H1 (cell line): ENCODE measurements around the gene FAM81B. TPM values are rescaled to one million over a fixed set of nuclear protein-coding genes. Genes with fewer than 3 reads are reported as not detected.

ENCODE experiments used
- CTCF ChIA-PET: fragments of 300-600 bp; sonication (Branson Sonifier 250); formaldehyde crosslinking; loops from one replicate; lab custom pipeline; 2021; ENCODE audit not compliant: partially characterized antibody; lab: Charles Lee
- POLR2A ChIA-PET: fragments of 300-600 bp; sonication (Branson Sonifier 250); formaldehyde crosslinking; loops from one replicate; lab custom pipeline; 2021; ENCODE audit warnings: inconsistent platforms; ENCODE audit not compliant: partially characterized antibody; lab: Charles Lee
- DNase-seq, 2 experiments: peaks; one replicate each; pipeline versions ENCODE4 v3.0.0 to v3.0.0-alpha.2; 2010 to 2022; ENCODE audit warnings: low spot score in 2 of 2, low read depth in 1 of 2, mixed read lengths in 1 of 2
- FAIRE-seq: peaks from 2 replicates; lab custom pipeline; 2011; peaks lifted over from hg19 to GRCh38; lab: Jason Lieb, UNC
- H2AFZ ChIP-seq: 2 replicates; pipeline ENCODE4 v1.8.1; 2012; ENCODE audit warnings: low read length, inconsistent platforms
- H2AK5ac ChIP-seq: 2 replicates; pipeline ENCODE4 v1.6.1; 2013; ENCODE audit warnings: low read depth, low read length
- H2BK120ac ChIP-seq: replicated peaks from 2 replicates; pipeline ENCODE3; 2013; ENCODE audit warnings: low read depth, low read length, inconsistent platforms
- H2BK12ac ChIP-seq: 2 replicates; pipeline ENCODE4 v1.6.1; 2013; ENCODE audit warnings: low read depth, low read length
- H2BK15ac ChIP-seq: 2 replicates; pipeline ENCODE4 v1.6.1; 2013; ENCODE audit warnings: low read length
- H2BK20ac ChIP-seq: 2 replicates; pipeline ENCODE4 v1.6.1; 2013; ENCODE audit warnings: low read length
- H2BK5ac ChIP-seq: 2 replicates; pipeline ENCODE4 v1.6.1; 2013; ENCODE audit warnings: low read depth, low read length
- H3K14ac ChIP-seq: 2 replicates; pipeline ENCODE4 v1.6.1; 2013; ENCODE audit warnings: inconsistent platforms; ENCODE audit not compliant: insufficient read length
- H3K18ac ChIP-seq: 2 replicates; pipeline ENCODE4 v1.6.1; 2013; ENCODE audit warnings: low read length; ENCODE audit errors: extremely low read depth
- H3K23ac ChIP-seq: 2 replicates; pipeline ENCODE4 v1.6.1; 2013; ENCODE audit warnings: inconsistent platforms; ENCODE audit not compliant: insufficient read length
- H3K23me2 ChIP-seq: 2 replicates; pipeline ENCODE4 v1.6.1; 2013; ENCODE audit warnings: low read depth, low read length
- H3K27ac ChIP-seq: 2 replicates; pipeline ENCODE4 v1.6.1; 2011; ENCODE audit warnings: low read depth, low read length, inconsistent platforms
- H3K27me3 ChIP-seq, 4 experiments: replicated peaks in 1 of 4; 1 replicate in 1 of 4; 2 replicates in 3 of 4; pipeline versions ENCODE4 v1.6.1 to v1.8.1; 2011 to 2013; ENCODE audit warnings: low read length in 3 of 4, mild to moderate bottlenecking in 3 of 4, inconsistent platforms in 2 of 4, mixed read lengths in 2 of 4, moderate library complexity in 1 of 4; ENCODE audit not compliant: control insufficient read depth in 3 of 4, insufficient read depth in 3 of 4; ENCODE audit errors: extremely low read depth in 1 of 4
- H3K36me3 ChIP-seq, 4 experiments: 2 replicates each; pipeline versions ENCODE4 v1.6.1 to v1.8.1; 2011 to 2013; ENCODE audit warnings: mild to moderate bottlenecking in 4 of 4, low read length in 3 of 4, moderate library complexity in 2 of 4, control low read depth in 1 of 4, inconsistent platforms in 1 of 4; ENCODE audit not compliant: insufficient read depth in 4 of 4, control insufficient read depth in 2 of 4
- H3K4ac ChIP-seq: replicated peaks from 2 replicates; pipeline ENCODE3; 2013; ENCODE audit warnings: low read length, low read depth, mixed read lengths, inconsistent platforms; ENCODE audit not compliant: insufficient read length
- H3K4me1 ChIP-seq, 4 experiments: replicated peaks in 1 of 4; 1 replicate in 1 of 4; 2 replicates in 3 of 4; pipeline versions ENCODE4 v1.6.1 to v1.8.1; 2011 to 2013; ENCODE audit warnings: low read length in 3 of 4, inconsistent platforms in 2 of 4, mixed read lengths in 1 of 4; ENCODE audit not compliant: insufficient read depth in 4 of 4, control insufficient read depth in 3 of 4
- H3K4me2 ChIP-seq, 2 experiments: 2 replicates each; pipeline versions ENCODE4 v1.6.1 to v1.8.1; 2011 to 2013; ENCODE audit warnings: low read depth in 2 of 2, low read length in 2 of 2, control low read depth in 1 of 2, inconsistent platforms in 1 of 2, mild to moderate bottlenecking in 1 of 2; ENCODE audit not compliant: insufficient read depth in 1 of 2
- H3K4me3 ChIP-seq, 4 experiments: fragments of 200-600, 300-600 bp in 1 of 4; sonication (generic), shearing (Covaris generic), sonication (Bioruptor Twin) in 1 of 4; 2 replicates each; pipeline versions ENCODE4 v1.5.1 to v1.8.1; 2011 to 2016; ENCODE audit warnings: low read length in 4 of 4, low read depth in 3 of 4, control low read depth in 2 of 4, inconsistent platforms in 2 of 4, mild to moderate bottlenecking in 2 of 4, mixed read lengths in 1 of 4, moderate library complexity in 1 of 4; ENCODE audit not compliant: insufficient read depth in 2 of 4; ENCODE audit errors: extremely low read depth in 1 of 4
- H3K56ac ChIP-seq: replicated peaks from 2 replicates; pipeline ENCODE3; 2013; ENCODE audit warnings: low read depth, mild to moderate bottlenecking, mixed read lengths, low read length, inconsistent platforms; ENCODE audit not compliant: insufficient read length
- H3K79me1 ChIP-seq: 2 replicates; pipeline ENCODE4 v1.6.1; 2013; ENCODE audit warnings: low read depth, low read length, control low read depth
- H3K79me2 ChIP-seq, 2 experiments: 2 replicates each; pipeline versions ENCODE4 v1.6.1 to v1.8.1; 2012 to 2013; ENCODE audit warnings: low read length in 2 of 2, mild to moderate bottlenecking in 2 of 2, inconsistent platforms in 1 of 2; ENCODE audit not compliant: insufficient read depth in 2 of 2, control insufficient read depth in 1 of 2
- H3K9ac ChIP-seq, 4 experiments: replicated peaks in 1 of 4; 1 replicate in 1 of 4; 2 replicates in 3 of 4; pipeline versions ENCODE4 v1.6.1 to v1.8.1; 2011 to 2013; ENCODE audit warnings: low read depth in 3 of 4, low read length in 3 of 4, control low read depth in 2 of 4, mild to moderate bottlenecking in 2 of 4, moderate library complexity in 2 of 4, inconsistent platforms in 1 of 4; ENCODE audit errors: extremely low read depth in 1 of 4
- H3K9me3 ChIP-seq, 2 experiments: 2 replicates each; pipeline versions ENCODE4 v1.6.1 to v1.8.1; 2012 to 2013; ENCODE audit warnings: mild to moderate bottlenecking in 2 of 2, moderate library complexity in 2 of 2, control low read depth in 1 of 2, inconsistent platforms in 1 of 2, low read depth in 1 of 2, low read length in 1 of 2, mixed read lengths in 1 of 2; ENCODE audit not compliant: insufficient read depth in 2 of 2
- H4K20me1 ChIP-seq, 2 experiments: replicated peaks in 1 of 2; 2 replicates each; pipeline versions ENCODE3 to v1.8.1; 2011 to 2013; ENCODE audit warnings: inconsistent platforms in 2 of 2, low read length in 2 of 2, mild to moderate bottlenecking in 1 of 2; ENCODE audit not compliant: insufficient read depth in 2 of 2, control insufficient read depth in 1 of 2
- H4K5ac ChIP-seq: 2 replicates; pipeline ENCODE4 v1.6.1; 2013; ENCODE audit warnings: low read length, low read depth, mixed read lengths, inconsistent platforms; ENCODE audit not compliant: insufficient read length
- H4K8ac ChIP-seq: 2 replicates; pipeline ENCODE4 v1.8.0; 2013; ENCODE audit warnings: mild to moderate bottlenecking, moderate library complexity, low read length, inconsistent platforms; ENCODE audit not compliant: insufficient read depth; ENCODE audit errors: extremely low read depth
- H4K91ac ChIP-seq: replicated peaks from 2 replicates; pipeline ENCODE3; 2013; ENCODE audit warnings: low read length, mixed read lengths, inconsistent platforms; ENCODE audit not compliant: insufficient read length
- BCL11A ChIP-seq, 2 experiments: IDR thresholded peaks; one replicate each; pipeline ENCODE4 v1.6.1; 2011; ENCODE audit warnings: low read depth in 2 of 2, low read length in 2 of 2, mild to moderate bottlenecking in 2 of 2
- BRCA1 ChIP-seq: IDR thresholded peaks from 2 replicates; pipeline ENCODE4 v1.6.1; 2012; ENCODE audit warnings: low read depth, low read length, improper control_type of control experiment
- CBX5 ChIP-seq: fragments of 300-800, 300-1000 bp; sonication (generic); IDR thresholded peaks from 2 replicates; pipeline ENCODE4 v1.7.1; 2016; ENCODE audit warnings: antibody characterized with exemption, low read length, low read depth
- CHD1 ChIP-seq: IDR thresholded peaks from 2 replicates; pipeline ENCODE4 v1.6.1; 2012; ENCODE audit warnings: low read depth, low read length, improper control_type of control experiment
- CHD2 ChIP-seq: IDR thresholded peaks from 2 replicates; pipeline ENCODE4 v1.6.1; 2012; ENCODE audit warnings: low read length, improper control_type of control experiment
- CTBP2 ChIP-seq: IDR thresholded peaks from 2 replicates; pipeline ENCODE4 v1.7.0; 2011; ENCODE audit warnings: borderline replicate concordance, mild to moderate bottlenecking, moderate library complexity, mixed read lengths, low read length; ENCODE audit not compliant: insufficient read depth, insufficient read length
- FOSL1 ChIP-seq: IDR thresholded peaks from 2 replicates; pipeline ENCODE4 v1.6.1; 2011; ENCODE audit warnings: mild to moderate bottlenecking, low read depth, low read length, moderate library complexity; ENCODE audit not compliant: insufficient read depth
- JUN ChIP-seq: IDR thresholded peaks from 2 replicates; pipeline ENCODE4 v1.6.1; 2011; ENCODE audit warnings: low read depth, mild to moderate bottlenecking, improper control_type of control experiment, low read length
- KDM4A ChIP-seq: IDR thresholded peaks from one replicate; pipeline ENCODE4 v1.7.1; 2012; ENCODE audit warnings: low read depth, mild to moderate bottlenecking, moderate library complexity, low read length, inconsistent platforms; ENCODE audit not compliant: severe bottlenecking
- KDM5A ChIP-seq: fragments of 200-600 bp; IDR thresholded peaks from 2 replicates; pipeline ENCODE4 v1.7.1; 2012; ENCODE audit warnings: mild to moderate bottlenecking, low read length, inconsistent platforms, mixed read lengths
- POLR2AphosphoS5 ChIP-seq: IDR thresholded peaks from 2 replicates; pipeline ENCODE4 v1.6.1; 2011; ENCODE audit warnings: low read depth, low read length
- POU5F1 ChIP-seq: IDR thresholded peaks from 2 replicates; pipeline ENCODE4 v1.6.1; 2011; ENCODE audit warnings: low read depth, mild to moderate bottlenecking, low read length, moderate library complexity
- RBBP5 ChIP-seq: IDR thresholded peaks from 2 replicates; pipeline ENCODE4 v1.7.1; 2012; ENCODE audit warnings: low read depth, mild to moderate bottlenecking, inconsistent platforms, low read length, moderate library complexity, borderline replicate concordance
- SAP30 ChIP-seq: fragments of 300-600 bp; sonication (generic); IDR thresholded peaks from 2 replicates; pipeline ENCODE4 v1.7.1; 2012; ENCODE audit warnings: low read length, moderate library complexity, mild to moderate bottlenecking, inconsistent platforms; ENCODE audit not compliant: insufficient read depth, insufficient replicate concordance
- SP2 ChIP-seq: IDR thresholded peaks from 2 replicates; pipeline ENCODE4 v1.6.1; 2012; ENCODE audit warnings: mild to moderate bottlenecking, low read length, inconsistent platforms
- SRF ChIP-seq: IDR thresholded peaks from 2 replicates; pipeline ENCODE4 v1.6.1; 2011; ENCODE audit warnings: mild to moderate bottlenecking, low read depth, low read length, moderate library complexity
- WGBS, 2 experiments: shearing (Covaris generic) in 1 of 2; methylation state at CpG; one replicate each; pipeline versions ENCODE4 v1.1.6 to v1.1.7; 2013 to 2015; ENCODE audit warnings: low lambda C conversion rate in 2 of 2, mixed read lengths in 2 of 2, inconsistent platforms in 1 of 2, low coverage in 1 of 2, missing lambda C conversion rate in 1 of 2; ENCODE audit not compliant: insufficient replicate concordance in 2 of 2, insufficient coverage in 1 of 2, insufficient read length in 1 of 2; ENCODE audit errors: extremely low coverage in 1 of 2, missing lambda C conversion rate in 1 of 2; 5-methylcytosine and 5-hydroxymethylcytosine counted together
- polyA plus RNA-seq, 7 experiments: library from polyadenylated mRNA; depleted of rRNA in 3 of 7; stranded (reverse) in 5 of 7; unstranded in 2 of 7; fragments of >200 nt in 5 of 7; fragments of 200-250 nt in 2 of 7; gene quantifications; 1 replicate in 5 of 7; 2 replicates in 1 of 7; 4 replicates in 1 of 7; pipeline versions ENCODE4 v1.2.1 to v1.2.3, GENCODE V29; 2011 to 2013; ENCODE audit warnings: missing spikeins in 2 of 7, mixed read lengths in 2 of 7
- total RNA-seq: library from RNA; stranded (reverse); fragmentation: NEBNext Ultra II Directional; extraction: Animal tissue kit (Norgen Biotek cat#: 25700); gene quantifications from 2 replicates; pipeline ENCODE4 v1.2.1, GENCODE V29; 2021

Gene FAM81B
- total and polyA plus RNA-seq, 2 of the 8 experiments (the other 6 are each of a cell fraction or from before 2014, with no cell fraction given), result not detected

- no peak for TF ChIP-seq KDM4A
- no peak for TF ChIP-seq SRF
- TF ChIP-seq JUN, result no peak
- TF ChIP-seq SAP30, result no peak
- no peak for TF ChIP-seq CHD1
- TF ChIP-seq SP2, result no peak
- no peak for TF ChIP-seq CHD2
- no peak for TF ChIP-seq KDM5A
- no peak for TF ChIP-seq POLR2AphosphoS5
- TF ChIP-seq BCL11A (IDR thresholded peaks at IDR 0.05; ENCODE audit: low read depth in 2 of 2, low read length in 2 of 2), result no peak
- TF ChIP-seq RBBP5, result no peak
- TF ChIP-seq FOSL1, result no peak
- TF ChIP-seq CBX5, result no peak
- no peak for TF ChIP-seq POU5F1
- TF ChIP-seq BRCA1, result no peak
- TF ChIP-seq CTBP2, result no peak
- no peak overlapping the region for H2BK120ac ChIP-seq
- 86% methylated on average over 3 of the region's 3 CpGs; no CpG with 5 or more reads in 1 of the 2 experiments for WGBS, 2 experiments
- H3K36me3 ChIP-seq, result no peaks in the 10 kb centered on the region
- H3K4me2 ChIP-seq, result no peak overlapping the region
- ChIA-PET POLR2A (no interaction called here), CTCF (interaction anchor here (0.5 to 1.5 kb wide), 2 partner anchors 54 to 419 kb away, joined by 3 read pairs; no protein-coding TSS in a partner anchor)
- H3K4me1 ChIP-seq, result no peaks in the 10 kb centered on the region
- no peak overlapping the region for H3K14ac ChIP-seq
- no peak overlapping the region for H2BK20ac ChIP-seq
- FAIRE-seq, result no peak
- H2AK5ac ChIP-seq, result no peak overlapping the region
- no peak overlapping the region for H4K8ac ChIP-seq
- H2BK15ac ChIP-seq, result no peak overlapping the region
- no peak overlapping the region for H3K23ac ChIP-seq
- H3K79me2 ChIP-seq, result no peaks in the 10 kb centered on the region
- no peaks in the 10 kb centered on the region; the same call in 1 of the 2 replicates for H3K23me2 ChIP-seq
- H2AFZ ChIP-seq, result peak overlapping the region; percentile 60; the same call in 1 of the 2 replicates
- no peak for DNase-seq
- H4K5ac ChIP-seq, result no peak overlapping the region
- H2BK12ac ChIP-seq, result no peak overlapping the region
- no peaks in the 10 kb centered on the region for H3K79me1 ChIP-seq
- H3K9ac ChIP-seq, result no peak overlapping the region
- no peak overlapping the region for H2BK5ac ChIP-seq
- no peak overlapping the region for H3K4ac ChIP-seq
- no peaks in the 10 kb centered on the region for H3K9me3 ChIP-seq
- no peak overlapping the region for H3K56ac ChIP-seq
- no peak overlapping the region for H3K18ac ChIP-seq
- H3K4me3 ChIP-seq, result no peak overlapping the region
- no peak overlapping the region for H3K27ac ChIP-seq
- H4K91ac ChIP-seq, result no peak overlapping the region
- no peaks in the 10 kb centered on the region for H3K27me3 ChIP-seq
- no peaks in the 10 kb centered on the region for H4K20me1 ChIP-seq
Observed at GRCh38 chr5:95369782-95370181, 21.4 kb upstream of the FAM81B start.
